HG03378 (cell line): ENCODE results near the gene DNAI7.

Experiments
- ATAC-seq: cut with Tn5 transposase; IDR thresholded peaks from one replicate; pipeline ENCODE4 v1.9.1; 2021; ENCODE audit warnings: mild to moderate bottlenecking, moderate library complexity; ENCODE audit not compliant: unreplicated experiment

The DNAI7 gene

GRCh38 chr12:25184132-25184531, 10.8 kb downstream of the DNAI7 start:
- ATAC-seq, result no peak

- ATAC-seq, result no peak
Observed at GRCh38 chr12:25182765-25183164, 12.2 kb downstream of the DNAI7 start.

- ATAC-seq, result no peak
Observed at GRCh38 chr12:25162866-25163265, 32.1 kb downstream of the DNAI7 start.

GRCh38 chr12:25156061-25156460, 38.9 kb downstream of the DNAI7 start:
- no peak for ATAC-seq

GRCh38 chr12:25155022-25155576, 39.9 kb downstream of the DNAI7 start:
- ATAC-seq, result peak; percentile 64

- ATAC-seq, result no peak
Observed at GRCh38 chr12:25152055-25152454, 42.9 kb downstream of the DNAI7 start.

GRCh38 chr12:25151476-25151875, 43.5 kb downstream of the DNAI7 start:
- no peak for ATAC-seq

- ATAC-seq, result no peak
Observed at GRCh38 chr12:25146686-25147085, 48.3 kb downstream of the DNAI7 start.

- ATAC-seq, result no peak
Observed at GRCh38 chr12:25135531-25136154, 59.3 kb downstream of the DNAI7 start.

GRCh38 chr12:25131270-25131669, 63.7 kb downstream of the DNAI7 start:
- ATAC-seq, result no peak

GRCh38 chr12:25130741-25131188, 64.2 kb downstream of the DNAI7 start:
- no peak for ATAC-seq

GRCh38 chr12:25126746-25127145, 68.2 kb downstream of the DNAI7 start:
- no peak for ATAC-seq

GRCh38 chr12:25126101-25126500, 68.9 kb downstream of the DNAI7 start:
- ATAC-seq, result no peak

- ATAC-seq, result no peak
Observed at GRCh38 chr12:25124493-25124892, 70.5 kb downstream of the DNAI7 start.

- ATAC-seq, result no peak
Observed at GRCh38 chr12:25123126-25123525, 71.8 kb downstream of the DNAI7 start.

- no peak for ATAC-seq
Observed at GRCh38 chr12:25121916-25122315, 73.0 kb downstream of the DNAI7 start.

- no peak for ATAC-seq
Observed at GRCh38 chr12:25121110-25121509, 73.8 kb downstream of the DNAI7 start.

GRCh38 chr12:25119020-25119419, 75.9 kb downstream of the DNAI7 start:
- no peak for ATAC-seq

- ATAC-seq, result no peak
Observed at GRCh38 chr12:25115677-25116076, 79.3 kb downstream of the DNAI7 start.

GRCh38 chr12:25113651-25114050, 81.3 kb downstream of the DNAI7 start:
- ATAC-seq, result no peak

- no peak for ATAC-seq
Observed at GRCh38 chr12:25110260-25110659, 84.7 kb downstream of the DNAI7 start.

- peak; percentile 95 for ATAC-seq
Observed at GRCh38 chr12:25107920-25108319, 87.0 kb downstream of the DNAI7 start.

- no peak for ATAC-seq
Observed at GRCh38 chr12:25106818-25107217, 88.1 kb downstream of the DNAI7 start.
